HEK293T (cell line): Measurements from ENCODE around the gene MAEA.

Experiments
- CTCF ChIA-PET: fragments of 350-600 bp; formaldehyde crosslinking; extraction: SDS; loops from one replicate; lab custom pipeline; 2021; ENCODE audit warnings: antibody characterized with exemption, inconsistent platforms; lab: Yijun Ruan, JAX
- POLR2A ChIA-PET: fragments of 350-600 bp; formaldehyde crosslinking; extraction: SDS; loops from one replicate; lab custom pipeline; 2020; ENCODE audit warnings: antibody characterized with exemption, inconsistent platforms; lab: Yijun Ruan, JAX
- DNase-seq: peaks from one replicate; pipeline ENCODE4 v3.0.0; 2012; ENCODE audit warnings: mixed read lengths; ENCODE audit errors: extremely low spot score
- ARNT ChIP-seq: fragments of 450-650 bp; IDR thresholded peaks from 2 replicates; pipeline ENCODE4 v1.6.1; 2017; ENCODE audit warnings: mild to moderate bottlenecking
- BHLHE40 ChIP-seq: fragments of 450-650 bp; IDR thresholded peaks from 2 replicates; pipeline ENCODE4 v1.6.1; 2016; ENCODE audit warnings: mild to moderate bottlenecking, moderate library complexity, borderline replicate concordance
- CTBP1 ChIP-seq: fragments of 450-650 bp; IDR thresholded peaks from 2 replicates; pipeline ENCODE4 v1.6.1; 2016; ENCODE audit warnings: borderline replicate concordance
- ELF4 ChIP-seq: fragments of 450-650 bp; IDR thresholded peaks from 2 replicates; pipeline ENCODE4 v1.6.1; 2017; ENCODE audit warnings: antibody characterized with exemption
- FOXA1 ChIP-seq: fragments of 450-650 bp; IDR thresholded peaks from 2 replicates; pipeline ENCODE4 v1.6.1; 2016; ENCODE audit warnings: mild to moderate bottlenecking
- FOXK2 ChIP-seq: fragments of 450-650 bp; IDR thresholded peaks from 2 replicates; pipeline ENCODE4 v1.6.1; 2016; ENCODE audit warnings: mild to moderate bottlenecking
- FOXM1 ChIP-seq: fragments of 450-650 bp; IDR thresholded peaks from 2 replicates; pipeline ENCODE4 v1.6.1; 2017; ENCODE audit warnings: mild to moderate bottlenecking, borderline replicate concordance
- HDGF ChIP-seq: fragments of 450-650 bp; IDR thresholded peaks from 2 replicates; pipeline ENCODE4 v1.6.1; 2017; ENCODE audit warnings: antibody characterized with exemption, borderline replicate concordance
- L3MBTL2 ChIP-seq: fragments of 450-650 bp; conservative IDR thresholded peaks from 2 replicates; pipeline ENCODE4 v1.6.1; 2016; ENCODE audit warnings: mild to moderate bottlenecking
- LEF1 ChIP-seq: fragments of 450-650 bp; IDR thresholded peaks from 2 replicates; pipeline ENCODE4 v1.6.1; 2017; ENCODE audit warnings: mild to moderate bottlenecking, borderline replicate concordance
- NFRKB ChIP-seq: fragments of 450-650 bp; IDR thresholded peaks from 2 replicates; pipeline ENCODE4 v1.6.1; 2016; ENCODE audit warnings: mild to moderate bottlenecking, moderate library complexity
- PKNOX1 ChIP-seq: fragments of 450-650 bp; IDR thresholded peaks from 2 replicates; pipeline ENCODE4 v1.6.1; 2016
- SP1 ChIP-seq: fragments of 450-650 bp; IDR thresholded peaks from 2 replicates; pipeline ENCODE4 v1.6.1; 2017
- SUZ12 ChIP-seq: fragments of 450-650 bp; IDR thresholded peaks from 2 replicates; pipeline ENCODE4 v1.6.1; 2016; ENCODE audit warnings: mild to moderate bottlenecking
- TARDBP ChIP-seq: fragments of 450-650 bp; IDR thresholded peaks from 2 replicates; pipeline ENCODE4 v1.6.1; 2016
- ZNF384 ChIP-seq: fragments of 450-650 bp; IDR thresholded peaks from 2 replicates; pipeline ENCODE4 v1.6.1; 2016

The MAEA gene

DNA sequence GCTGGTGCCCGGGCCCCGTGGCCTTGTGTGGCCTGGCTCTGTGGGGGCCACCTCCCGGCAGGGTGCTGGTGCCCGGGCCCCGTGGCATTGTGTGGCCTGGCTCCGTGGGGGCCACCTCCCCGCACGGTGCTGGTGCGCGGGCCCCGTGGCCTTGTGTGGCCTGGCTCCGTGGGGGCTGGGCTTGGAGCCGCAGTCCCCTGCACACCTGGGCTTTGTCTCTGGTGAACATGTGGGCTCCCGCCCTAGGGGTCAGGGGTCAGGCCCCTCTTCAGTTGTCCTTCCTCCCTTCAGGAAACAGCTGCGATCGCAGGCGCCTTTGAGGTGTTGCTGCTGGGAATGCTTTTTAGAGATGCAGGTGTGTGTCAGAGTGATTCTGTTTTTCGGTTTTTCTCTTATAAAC lies 74.5 kb downstream of the MAEA start:
- ChIA-PET POLR2A (no interaction called here), CTCF (interaction anchor here (0.6 to 0.7 kb wide), 2 partner anchors 8 to 1191 kb away, joined by 3 to 4 read pairs; no protein-coding TSS in a partner anchor)
- no peak for DNase-seq
- TF ChIP-seq HDGF (no peak), CTBP1 (no peak), L3MBTL2 (no peak), LEF1 (no peak), TARDBP (no peak), FOXM1 (no peak), PKNOX1 (no peak), ZNF384 (no peak), NFRKB (no peak), SP1 (no peak)

DNA sequence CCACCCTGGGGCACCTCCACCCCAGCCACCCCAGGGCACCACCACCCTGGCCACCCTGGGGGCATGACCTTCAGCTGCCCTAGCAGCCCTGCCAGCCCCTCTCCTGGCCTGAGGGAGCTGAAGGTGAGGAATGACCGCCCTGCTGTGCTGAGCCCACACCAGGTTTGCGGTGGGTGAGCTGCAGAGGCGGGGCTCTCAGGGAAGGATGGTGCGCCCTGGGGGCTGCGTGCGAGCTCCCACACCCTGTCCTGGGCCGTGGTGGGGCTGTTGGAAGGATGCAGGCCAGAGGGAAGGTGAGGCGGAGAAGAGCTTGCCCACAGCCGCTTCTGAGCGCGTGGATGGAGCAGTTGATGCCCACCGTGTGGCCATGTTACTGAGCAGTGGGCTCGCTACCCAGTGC lies 75.1 kb downstream of the MAEA start:
- DNase-seq: no peak
- POLR2A ChIA-PET: no interaction called here
- no peak for TF ChIP-seq L3MBTL2
- no peak for TF ChIP-seq ARNT
- CTCF ChIA-PET: interaction anchor here (0.6 to 0.7 kb wide), 2 partner anchors 8 to 1191 kb away, joined by 3 to 4 read pairs; no protein-coding TSS in a partner anchor

DNA sequence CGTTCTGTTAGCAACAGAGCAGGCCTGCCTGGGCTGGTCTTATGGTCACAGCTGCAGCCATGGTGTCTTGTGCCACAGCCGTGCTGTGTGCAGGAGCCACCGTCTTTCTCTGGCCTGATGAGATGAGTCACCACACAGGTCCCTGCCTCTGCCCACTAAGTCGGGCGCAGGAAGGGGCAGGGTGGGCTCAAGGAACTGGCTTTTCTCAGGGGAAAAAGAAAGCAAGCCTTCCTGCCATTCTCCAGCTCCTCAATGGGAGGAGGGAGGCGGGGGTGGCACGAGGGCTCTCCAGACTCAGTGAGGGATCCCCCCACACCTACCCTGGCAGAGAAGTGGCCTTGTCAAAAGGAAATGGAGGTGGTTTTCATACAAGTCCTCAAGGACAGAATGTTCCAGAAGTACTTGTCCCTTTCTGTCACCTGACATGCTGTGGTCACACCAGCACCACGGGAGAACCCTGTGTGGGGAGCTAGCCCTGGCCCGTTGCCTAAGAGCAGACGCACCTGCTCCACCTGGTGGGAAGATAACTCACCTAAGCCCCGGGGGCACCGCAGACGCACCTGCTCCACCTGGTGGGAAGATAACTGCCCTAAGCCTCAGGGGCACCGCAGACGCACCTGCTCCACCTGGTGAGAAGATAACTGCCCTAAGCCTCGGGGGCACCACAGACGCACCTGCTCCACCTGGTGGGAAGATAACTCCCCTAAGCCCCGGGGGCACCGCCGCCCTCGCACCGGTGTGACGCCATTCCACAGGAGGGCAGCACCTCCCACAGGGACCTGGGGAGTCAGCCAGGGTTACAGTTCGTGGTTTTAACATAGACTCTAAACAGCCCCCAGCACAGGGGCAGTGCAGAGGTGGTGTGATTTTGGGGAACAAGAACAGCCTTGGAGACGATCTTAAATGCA lies 75.8 kb downstream of the MAEA start:
- ChIA-PET POLR2A (no interaction called here), CTCF (interaction anchor here (0.7 kb wide), 1 partner anchor 19 kb away, joined by 3 read pairs; no protein-coding TSS in a partner anchor)
- no peak for TF ChIP-seq NFRKB
- no peak for TF ChIP-seq BHLHE40
- TF ChIP-seq TARDBP: no peak
- TF ChIP-seq SP1: no peak
- TF ChIP-seq FOXA1: no peak
- no peak for TF ChIP-seq FOXM1
- no peak for TF ChIP-seq ELF4
- TF ChIP-seq PKNOX1: no peak
- TF ChIP-seq CTBP1: no peak
- TF ChIP-seq SUZ12: no peak
- TF ChIP-seq ARNT: no peak
- TF ChIP-seq FOXK2: no peak
- no peak for TF ChIP-seq ZNF384
- no peak for TF ChIP-seq L3MBTL2
- no peak for TF ChIP-seq LEF1
- no peak for TF ChIP-seq HDGF
- DNase-seq: no peak

- TF ChIP-seq FOXM1 (no peak), PKNOX1 (no peak), ARNT (no peak), L3MBTL2 (no peak), ELF4 (no peak)
- DNase-seq: no peak
- ChIA-PET POLR2A (no interaction called here), CTCF (interaction anchor here (0.7 kb wide), 1 partner anchor 20 kb away, joined by 3 read pairs; no protein-coding TSS in a partner anchor)
These were observed 76.9 kb downstream of the MAEA start for GRCh38 chr4:1366371-1367229.

DNA sequence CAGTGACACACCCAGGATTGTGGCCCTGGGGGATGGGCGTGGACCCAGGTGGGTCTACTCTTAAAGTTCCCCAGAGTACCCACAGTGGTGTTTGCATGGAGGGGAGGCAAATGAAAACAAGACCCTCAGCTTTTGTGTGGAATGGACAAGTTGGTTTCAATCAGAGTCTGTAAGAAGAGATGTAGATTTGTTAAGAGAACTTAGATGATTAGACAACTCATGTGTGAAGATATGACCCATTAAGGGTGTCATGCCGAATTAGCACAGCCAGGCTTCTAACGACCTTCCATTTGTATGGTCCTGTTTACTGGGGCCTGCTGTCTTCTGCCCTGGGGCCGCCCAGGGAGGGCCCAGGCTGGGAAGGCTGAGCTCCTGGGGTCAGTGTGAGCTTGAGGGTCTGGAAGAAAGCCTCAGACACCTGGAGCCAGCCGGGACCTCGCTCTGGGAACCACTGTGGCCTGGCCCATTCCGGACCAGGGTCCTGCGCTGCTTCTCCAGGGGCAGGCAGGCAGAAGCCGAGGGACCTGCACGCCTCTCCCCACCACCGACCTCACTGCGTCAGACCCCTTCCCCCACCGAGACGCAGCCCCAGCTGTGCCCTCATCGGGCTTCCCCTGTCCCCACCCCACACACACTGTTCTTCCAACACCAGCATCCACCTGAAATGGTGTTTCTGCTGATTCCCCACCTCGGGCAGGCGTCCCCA lies 77.7 kb downstream of the MAEA start:
- POLR2A ChIA-PET: no interaction called here

More for the DNA sequence above, 77.7 kb downstream of the MAEA start:
- no peak for DNase-seq
- TF ChIP-seq HDGF (no peak), LEF1 (no peak), L3MBTL2 (no peak), SP1 (no peak), CTBP1 (no peak), SUZ12 (no peak), BHLHE40 (no peak), FOXM1 (no peak), ELF4 (no peak), NFRKB (no peak)
- CTCF ChIA-PET: no interaction called here
